HG03159 (cell line): ENCODE measurements around the gene HECW1.
"Not testable (repeated sequence)": the region's sequence is repeated elsewhere in the genome, so short reads cannot be mapped to it uniquely, and the experiment has no call there.

Source experiments
- ATAC-seq: cut with Tn5 transposase; IDR thresholded peaks from one replicate; pipeline ENCODE4 v1.9.1; 2021; ENCODE audit warnings: mild to moderate bottlenecking, moderate library complexity; ENCODE audit not compliant: unreplicated experiment

Gene HECW1

GRCh38 chr7:43345696-43346095, 233.2 kb downstream of the HECW1 start:
- ATAC-seq, result not testable (repeated sequence)

- no peak for ATAC-seq
Measured at GRCh38 chr7:43351683-43352082, 239.2 kb downstream of the HECW1 start.

GRCh38 chr7:43353902-43354301, 241.5 kb downstream of the HECW1 start:
- no peak for ATAC-seq

GRCh38 chr7:43362652-43363034, 250.2 kb downstream of the HECW1 start:
- no peak for ATAC-seq

- no peak for ATAC-seq
Measured at GRCh38 chr7:43363035-43363791, 250.8 kb downstream of the HECW1 start.

- no peak for ATAC-seq
Measured at GRCh38 chr7:43364391-43364790, 251.9 kb downstream of the HECW1 start.

GRCh38 chr7:43372676-43373355, 260.4 kb downstream of the HECW1 start:
- no peak for ATAC-seq

- ATAC-seq, result no peak
Measured at GRCh38 chr7:43377196-43377960, 264.9 kb downstream of the HECW1 start.

- ATAC-seq, result no peak
Measured at GRCh38 chr7:43379210-43379609, 266.8 kb downstream of the HECW1 start.

- ATAC-seq, result no peak
Measured at GRCh38 chr7:43384616-43385308, 272.3 kb downstream of the HECW1 start.

GRCh38 chr7:43385309-43385680, 272.8 kb downstream of the HECW1 start:
- no peak for ATAC-seq

GRCh38 chr7:43385856-43386255, 273.4 kb downstream of the HECW1 start:
- ATAC-seq, result no peak

GRCh38 chr7:43387932-43388331, 275.5 kb downstream of the HECW1 start:
- ATAC-seq, result no peak

GRCh38 chr7:43390576-43390975, 278.1 kb downstream of the HECW1 start:
- ATAC-seq, result no peak

GRCh38 chr7:43391518-43391917, 279.1 kb downstream of the HECW1 start:
- no peak for ATAC-seq

GRCh38 chr7:43392638-43393330, 280.3 kb downstream of the HECW1 start:
- ATAC-seq, result no peak

GRCh38 chr7:43394441-43395130, 282.1 kb downstream of the HECW1 start:
- ATAC-seq, result no peak

- ATAC-seq, result no peak
Measured at GRCh38 chr7:43395351-43395750, 282.9 kb downstream of the HECW1 start.

- ATAC-seq, result no peak
Measured at GRCh38 chr7:43396187-43396740, 283.8 kb downstream of the HECW1 start.

GRCh38 chr7:43398831-43399230, 286.4 kb downstream of the HECW1 start:
- ATAC-seq, result no peak
